HG03432 (cell line): ENCODE data around the gene CDK7.

ENCODE experiments used
- ATAC-seq: cut with Tn5 transposase; IDR thresholded peaks from one replicate; pipeline ENCODE4 v1.9.1; 2021; ENCODE audit warnings: mild to moderate bottlenecking, moderate library complexity; ENCODE audit not compliant: unreplicated experiment

CDK7 gene

DNA sequence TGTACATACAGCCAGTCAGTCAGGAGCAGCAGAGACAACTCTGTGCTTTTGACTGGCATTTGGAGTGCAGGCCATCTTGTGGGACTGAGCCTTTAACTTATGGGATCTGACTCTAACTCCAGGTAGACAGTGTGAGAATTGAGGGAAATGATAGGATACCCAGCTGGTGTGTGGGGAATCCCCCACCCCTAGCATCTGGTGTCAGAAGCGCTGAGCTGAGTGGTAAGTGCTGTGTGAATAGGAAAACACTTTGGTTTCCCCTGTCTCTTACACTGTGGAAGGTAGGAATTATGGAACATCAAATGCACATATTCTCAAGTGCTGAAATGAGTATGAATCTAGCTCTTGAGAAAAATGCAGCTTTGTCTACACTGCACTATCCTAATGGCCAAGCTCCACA is 54.0 kb downstream of the CDK7 start:
- no peak for ATAC-seq

DNA sequence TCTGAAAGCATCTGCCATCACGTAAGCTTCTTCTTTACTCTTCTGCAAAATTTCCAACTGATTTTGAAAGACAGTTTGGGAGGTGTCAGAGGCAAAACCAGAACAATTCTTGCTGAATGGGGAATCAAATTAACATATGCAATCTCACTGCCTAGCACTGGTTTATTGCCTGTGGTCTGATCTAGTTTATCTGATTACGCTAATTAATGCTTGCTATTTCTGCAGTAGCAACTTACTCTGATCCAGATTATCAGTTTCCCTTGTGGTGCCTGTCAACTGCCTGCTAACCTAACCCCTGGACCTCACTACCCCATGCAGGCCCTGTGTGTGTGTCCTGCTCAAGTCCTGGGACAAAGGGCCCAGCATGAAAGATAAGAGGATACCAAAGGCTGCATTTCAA is 57.6 kb downstream of the CDK7 start:
- ATAC-seq, result no peak

- no peak for ATAC-seq
Observed at GRCh38 chr5:69293882-69294281, 59.2 kb downstream of the CDK7 start.

DNA sequence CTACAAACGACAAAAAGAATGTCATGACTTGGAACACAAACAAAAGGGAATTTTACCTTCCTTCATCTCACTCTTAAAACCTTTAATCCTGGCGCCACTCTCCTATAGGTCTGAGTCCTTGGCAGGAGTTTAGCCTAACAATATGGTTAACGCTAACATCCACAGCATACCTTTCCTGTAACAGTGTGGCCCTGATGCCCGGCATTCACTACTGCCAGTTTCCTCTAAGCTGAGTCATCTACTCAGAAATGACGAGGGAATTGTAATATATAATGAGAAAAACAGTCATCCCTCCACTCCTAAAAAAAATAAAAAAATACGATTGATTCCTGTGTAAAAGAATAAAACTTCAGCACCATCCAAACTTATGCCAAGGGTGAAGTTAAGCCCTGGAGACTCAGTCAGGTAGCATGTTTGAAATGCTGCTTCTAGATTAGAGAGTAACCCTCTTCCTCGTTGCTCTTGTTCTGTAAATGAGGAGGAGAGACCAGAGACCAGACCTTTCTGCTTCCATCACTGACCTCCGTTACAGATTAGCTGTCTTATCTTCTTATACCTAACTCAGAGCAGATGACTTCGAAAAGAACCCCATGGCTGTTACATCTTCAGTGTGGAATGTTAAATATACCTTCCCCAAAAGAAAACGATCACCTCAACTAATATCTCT is 60.5 kb downstream of the CDK7 start:
- no peak for ATAC-seq

GRCh38 chr5:69299625-69300024 is 64.9 kb downstream of the CDK7 start:
- ATAC-seq, result no peak

DNA sequence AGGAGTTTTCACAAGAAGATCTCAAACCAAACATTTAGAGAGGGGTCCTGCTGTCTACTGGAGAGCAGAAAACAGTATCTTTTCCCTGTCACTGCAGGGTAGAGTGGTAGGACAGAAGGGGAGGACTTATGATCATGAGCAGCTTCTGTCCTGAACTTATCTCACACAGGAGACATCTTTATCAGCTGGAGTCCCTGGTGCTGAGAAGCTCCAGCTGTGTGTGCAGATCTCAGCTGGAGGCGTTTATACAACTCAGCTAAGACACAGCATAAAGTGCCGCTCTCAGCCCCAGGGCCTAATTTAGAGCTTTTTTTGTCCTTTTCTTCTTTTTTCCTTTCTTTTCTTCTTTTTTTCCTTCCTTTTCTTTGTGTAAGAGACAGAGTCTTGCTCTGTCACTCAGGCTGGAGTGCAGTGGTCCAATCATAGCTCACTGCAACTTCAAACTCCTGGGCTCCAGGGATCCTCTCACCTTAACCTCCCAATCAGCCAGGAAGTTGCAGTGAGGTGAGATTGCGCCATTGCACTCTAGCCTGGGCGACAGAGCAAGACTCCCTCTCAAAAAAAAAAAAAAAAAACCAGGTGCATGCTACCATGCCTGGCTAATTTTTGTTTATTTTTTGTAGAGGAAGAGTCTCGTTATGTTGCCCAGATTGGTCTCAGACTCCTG is 66.0 kb downstream of the CDK7 start:
- ATAC-seq, result no peak

- ATAC-seq, result no peak
Observed at GRCh38 chr5:69305512-69305911, 70.8 kb downstream of the CDK7 start.

- no peak for ATAC-seq
Observed at GRCh38 chr5:69308046-69308553, 73.4 kb downstream of the CDK7 start.

GRCh38 chr5:69309380-69309779 is 74.7 kb downstream of the CDK7 start:
- ATAC-seq, result no peak

GRCh38 chr5:69312459-69313160 is 77.9 kb downstream of the CDK7 start:
- no peak for ATAC-seq

GRCh38 chr5:69313428-69313827 is 78.7 kb downstream of the CDK7 start:
- ATAC-seq, result no peak

DNA sequence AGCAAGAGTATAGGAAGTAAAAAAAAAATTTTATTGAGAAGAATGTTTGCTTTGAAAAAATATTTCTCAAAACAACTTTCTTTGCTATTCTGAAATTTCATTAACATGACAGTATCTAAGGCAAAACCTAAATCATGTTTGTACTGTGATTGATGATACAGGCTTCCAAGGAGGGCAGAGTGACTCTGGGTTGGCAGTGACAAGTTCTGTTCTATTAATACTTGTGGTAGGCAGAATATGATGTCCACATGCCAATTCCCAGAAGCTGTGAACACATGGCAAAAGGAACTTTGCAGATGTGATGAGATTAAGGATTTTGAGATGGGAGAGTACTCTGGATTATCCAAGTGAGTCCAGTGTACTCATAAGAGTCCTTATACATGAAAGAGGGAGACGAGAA is 81.3 kb downstream of the CDK7 start:
- ATAC-seq, result no peak

GRCh38 chr5:69317391-69317790 is 82.7 kb downstream of the CDK7 start:
- no peak for ATAC-seq

GRCh38 chr5:69326365-69326764 is 91.7 kb downstream of the CDK7 start:
- no peak for ATAC-seq
